Measurements from ENCODE around the gene ARHGAP10. TPM values are rescaled to one million over a fixed set of nuclear protein-coding genes. Genes with fewer than 3 reads are reported as not detected.
"Not testable (repeated sequence)": the region's sequence is repeated elsewhere in the genome, so short reads cannot be mapped to it uniquely, and the experiment has no call there.

The ARHGAP10 gene
- total RNA-seq, 4 donors from 2014 or later = 131 to 217 (median 206) TPM

GRCh38 chr4:147994491-147995385 is 262.9 kb downstream of the ARHGAP10 start:
- no peak for DNase-seq (ENCODE audit: low spot score in 2 of 2)
- H3K27ac ChIP-seq = peak overlapping the region in 1 of 4 donors; percentile 4
- H3K4me3 ChIP-seq = no peak overlapping the region
- no peaks in the 10 kb centered on the region for H3K9me3 ChIP-seq
- peaks cover 0 to 8% (median 0%) of the 10 kb centered on the region in 3 donors for H3K36me3 ChIP-seq
- TF ChIP-seq, protein P1, sequence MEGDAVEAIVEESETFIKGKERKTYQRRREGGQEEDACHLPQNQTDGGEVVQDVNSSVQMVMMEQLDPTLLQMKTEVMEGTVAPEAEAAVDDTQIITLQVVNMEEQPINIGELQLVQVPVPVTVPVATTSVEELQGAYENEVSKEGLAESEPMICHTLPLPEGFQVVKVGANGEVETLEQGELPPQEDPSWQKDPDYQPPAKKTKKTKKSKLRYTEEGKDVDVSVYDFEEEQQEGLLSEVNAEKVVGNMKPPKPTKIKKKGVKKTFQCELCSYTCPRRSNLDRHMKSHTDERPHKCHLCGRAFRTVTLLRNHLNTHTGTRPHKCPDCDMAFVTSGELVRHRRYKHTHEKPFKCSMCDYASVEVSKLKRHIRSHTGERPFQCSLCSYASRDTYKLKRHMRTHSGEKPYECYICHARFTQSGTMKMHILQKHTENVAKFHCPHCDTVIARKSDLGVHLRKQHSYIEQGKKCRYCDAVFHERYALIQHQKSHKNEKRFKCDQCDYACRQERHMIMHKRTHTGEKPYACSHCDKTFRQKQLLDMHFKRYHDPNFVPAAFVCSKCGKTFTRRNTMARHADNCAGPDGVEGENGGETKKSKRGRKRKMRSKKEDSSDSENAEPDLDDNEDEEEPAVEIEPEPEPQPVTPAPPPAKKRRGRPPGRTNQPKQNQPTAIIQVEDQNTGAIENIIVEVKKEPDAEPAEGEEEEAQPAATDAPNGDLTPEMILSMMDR (IDR thresholded peaks at IDR 0.05) = no peak
- TF ChIP-seq POLR2A (IDR thresholded peaks at IDR 0.05) (no peak), EP300 (IDR thresholded peaks at IDR 0.05) (no peak)
- 47 to 53% methylated on average over 10 of the region's 10 CpGs for WGBS, 2 donors
- no peaks in the 10 kb centered on the region for H3K27me3 ChIP-seq
- peaks cover 0 to 50% (median 12%) of the 10 kb centered on the region in 4 donors for H3K4me1 ChIP-seq

DNA sequence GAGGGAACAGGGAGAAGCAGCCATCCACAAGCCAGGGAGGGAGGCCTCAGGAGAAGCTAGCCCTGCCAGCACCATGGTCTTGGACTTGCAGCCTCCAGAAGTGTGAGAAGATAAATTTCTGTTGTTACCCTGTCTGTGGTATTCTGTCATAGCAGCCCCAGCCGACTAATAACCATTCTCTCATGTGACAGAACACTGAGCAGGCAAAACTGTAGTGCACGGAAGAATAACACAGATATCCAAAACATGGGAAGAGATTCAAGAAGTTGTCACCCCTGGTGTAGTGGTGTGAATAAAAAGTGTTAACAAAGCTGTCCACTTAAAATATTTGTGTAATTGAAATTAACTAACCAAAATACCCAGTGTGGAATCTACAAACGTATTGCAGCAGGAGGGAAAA is 265.0 kb downstream of the ARHGAP10 start:
- Histone ChIP-seq H3K27me3 (no peaks in the 10 kb centered on the region), H3K4me1 (peaks cover 0 to 38% (median 9%) of the 10 kb centered on the region in 4 donors), H3K36me3 (peaks cover 0 to 14% (median 0%) of the 10 kb centered on the region in 3 donors), H3K4me3 (no peak overlapping the region), H3K27ac (no peak overlapping the region), H3K9me3 (peaks cover 0 to 12% (median 0%) of the 10 kb centered on the region in 4 donors)
- 79 to 86% methylated on average over 3 of the region's 3 CpGs for WGBS, 2 donors
- TF ChIP-seq POLR2A (IDR thresholded peaks at IDR 0.05) (no peak), EP300 (IDR thresholded peaks at IDR 0.05) (no peak)
- TF ChIP-seq, protein P1 (IDR thresholded peaks at IDR 0.05) = no peak
- no peak for DNase-seq (ENCODE audit: low spot score in 2 of 2)

DNA sequence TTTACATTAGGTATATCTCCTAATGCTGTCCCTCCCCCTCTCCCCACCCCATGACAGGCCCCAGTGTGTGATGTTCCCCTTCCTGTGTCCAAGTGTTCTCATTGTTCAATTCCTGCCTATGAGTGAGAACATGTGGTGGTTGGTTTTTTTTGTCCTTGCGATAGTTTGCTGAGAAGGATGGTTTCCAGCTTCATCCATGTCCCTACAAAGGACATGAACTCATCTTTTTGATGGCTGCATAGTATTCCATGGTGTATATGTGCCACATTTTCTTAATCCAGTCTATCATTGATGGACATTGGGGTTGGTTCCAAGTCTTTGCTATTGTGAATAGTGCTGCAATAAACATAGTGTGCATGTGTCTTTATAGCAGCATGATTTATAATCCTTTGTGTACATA is 268.1 kb downstream of the ARHGAP10 start:
- 95 to 100% methylated on average over 1 of the region's 1 CpG for WGBS, 2 donors
- H3K36me3 ChIP-seq = peaks cover 0 to 14% (median 0%) of the 10 kb centered on the region in 3 donors
- not testable (repeated sequence) for H3K27ac ChIP-seq; DNase-seq (ENCODE audit: low spot score in 2 of 2); H3K4me3 ChIP-seq; H3K27me3 ChIP-seq
- H3K4me1 ChIP-seq = peaks cover 0 to 18% (median 3%) of the 10 kb centered on the region in 4 donors
- peaks cover 0 to 12% (median 0%) of the 10 kb centered on the region in 4 donors for H3K9me3 ChIP-seq

DNA sequence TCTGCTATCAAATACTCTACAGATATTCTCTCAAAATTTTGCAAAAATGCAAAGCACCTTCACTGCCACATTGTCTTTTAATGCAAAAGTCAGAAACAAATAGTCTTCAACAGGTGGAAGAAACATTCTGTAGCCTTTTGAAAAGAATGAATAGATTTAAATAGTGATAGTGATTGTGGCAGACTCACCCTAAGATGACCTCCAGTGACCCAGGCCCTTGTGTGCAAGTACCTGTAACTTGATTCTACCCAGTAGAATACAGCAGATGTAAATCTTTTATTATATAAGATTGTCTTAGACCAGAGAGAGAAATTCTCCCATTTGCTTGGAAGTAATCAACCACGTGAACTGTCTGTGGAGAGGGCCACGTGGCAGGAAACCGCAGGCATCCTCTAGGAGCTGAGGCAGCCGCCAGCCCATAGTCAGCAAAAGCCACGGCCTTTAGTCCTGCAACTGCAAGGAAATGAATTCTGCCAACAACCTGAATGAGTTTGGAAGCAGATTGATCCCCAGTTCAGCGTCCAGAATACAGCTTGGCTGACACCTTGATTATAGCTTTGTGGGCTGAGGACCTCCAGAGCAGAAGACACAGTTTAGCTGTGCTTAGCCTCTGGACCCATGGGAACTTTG is 272.5 kb downstream of the ARHGAP10 start:
- H3K9me3 ChIP-seq = peaks cover 0 to 12% (median 0%) of the 10 kb centered on the region in 4 donors
- 48 to 50% methylated on average over 6 of the region's 6 CpGs for WGBS, 2 donors
- H3K36me3 ChIP-seq = peaks cover 0 to 14% (median 0%) of the 10 kb centered on the region in 3 donors
- TF ChIP-seq EP300 (IDR thresholded peaks at IDR 0.05) (no peak), POLR2A (IDR thresholded peaks at IDR 0.05) (no peak)
- TF ChIP-seq, protein P1 (IDR thresholded peaks at IDR 0.05) = no peak
- peaks cover 0 to 22% (median 9%) of the 10 kb centered on the region in 4 donors for H3K4me1 ChIP-seq
- DNase-seq (ENCODE audit: low spot score in 2 of 2) = peak; percentile 24 to 25
- H3K27me3 ChIP-seq = no peaks in the 10 kb centered on the region
- peak overlapping the region in 1 of 4 donors; percentile 4 for H3K27ac ChIP-seq
- H3K4me3 ChIP-seq = no peak overlapping the region

DNA sequence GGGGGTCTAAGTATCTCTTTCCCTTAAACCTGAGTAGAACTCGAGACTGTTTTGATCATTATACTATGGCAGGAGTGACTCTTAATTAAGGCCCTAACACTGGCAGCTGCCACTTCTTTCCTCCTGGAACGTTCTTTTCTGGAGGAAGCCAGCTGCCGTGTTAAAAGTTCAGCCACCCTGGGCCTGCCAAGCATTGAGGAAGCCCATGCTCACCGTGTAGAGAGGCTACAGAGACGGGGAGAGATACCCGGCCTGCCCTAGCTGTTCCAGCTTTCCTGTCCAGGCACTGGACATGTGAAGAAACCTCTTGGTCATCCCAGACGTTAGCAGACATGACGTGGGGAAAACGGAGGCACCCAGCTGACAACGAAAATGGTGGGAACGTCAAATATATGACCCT is 274.1 kb downstream of the ARHGAP10 start:
- 87 to 92% methylated on average over 11 of the region's 11 CpGs for WGBS, 2 donors
- H3K4me3 ChIP-seq = no peak overlapping the region
- TF ChIP-seq EP300 (IDR thresholded peaks at IDR 0.05) (no peak), POLR2A (IDR thresholded peaks at IDR 0.05) (no peak)
- TF ChIP-seq, protein P1 (IDR thresholded peaks at IDR 0.05) = no peak
- no peaks in the 10 kb centered on the region for H3K27me3 ChIP-seq
- peaks cover 0 to 3% (median 0%) of the 10 kb centered on the region in 4 donors for H3K9me3 ChIP-seq
- no peak for DNase-seq (ENCODE audit: low spot score in 2 of 2)
- no peak overlapping the region for H3K27ac ChIP-seq
- peaks cover 0 to 22% (median 9%) of the 10 kb centered on the region in 4 donors for H3K4me1 ChIP-seq
- peaks cover 0 to 4% (median 0%) of the 10 kb centered on the region in 3 donors for H3K36me3 ChIP-seq
